Lower leg skin (tissue), 3 donors: ENCODE results near the gene CEP76.

Experiments used
- CTCF ChIP-seq, 3 donors: fragments of 450-650 bp; IDR thresholded peaks; one replicate each; pipeline ENCODE4 v1.5.1; 2016; ENCODE audit warnings: antibody characterized with exemption in 3 of 3, mild to moderate bottlenecking in 3 of 3, moderate library complexity in 2 of 3
- POLR2A ChIP-seq, 2 donors: fragments of 450-650 bp; IDR thresholded peaks; one replicate each; pipeline ENCODE4 v1.6.1; 2016 to 2017; ENCODE audit warnings: antibody characterized with exemption in 2 of 2, mild to moderate bottlenecking in 1 of 2, moderate library complexity in 1 of 2

GRCh38 chr18:12656605-12656937, 46.0 kb downstream of the CEP76 start:
- TF ChIP-seq CTCF (IDR thresholded peaks at IDR 0.05) (no peak), POLR2A (IDR thresholded peaks at IDR 0.05) (no peak)
